ENCODE results near the gene PRM2.

The PRM2 gene

GRCh38 chr16:11225677-11226549 lies 50.4 kb downstream of the PRM2 start:
- DNase-seq: no peak

Data from right kidney (tissue), 1 donor.